Transverse colon (tissue), 4 donors: ENCODE measurements around the gene ZMYND12. TPM values are rescaled to one million over a fixed set of nuclear protein-coding genes. Genes with fewer than 3 reads are reported as not detected.
A peak's percentile ranks its signal among the peaks of the same experiment; 100 is the strongest.

Experiments
- DNase-seq: peaks from one replicate; pipeline ENCODE4 v3.0.0-alpha.2; 2019
- H3K27ac ChIP-seq, 4 donors: fragments of 200-600 bp; sonication (generic); 2 replicates each; pipeline ENCODE4 v1.5.1; 2016 to 2018; ENCODE audit warnings: inconsistent platforms in 4 of 4
- H3K27me3 ChIP-seq: fragments of 200-600 bp; sonication (generic); 2 replicates; pipeline ENCODE4 v1.5.1; 2017; ENCODE audit warnings: inconsistent platforms
- H3K36me3 ChIP-seq, 4 donors: fragments of 200-600 bp; sonication (generic); 2 replicates each; pipeline ENCODE4 v1.5.1; 2017 to 2019; ENCODE audit warnings: inconsistent platforms in 4 of 4
- H3K4me1 ChIP-seq, 4 donors: fragments of 200-600 bp; sonication (generic); 2 replicates each; pipeline ENCODE4 v1.5.1; 2017 to 2020; ENCODE audit warnings: inconsistent platforms in 4 of 4
- H3K4me3 ChIP-seq, 4 donors: fragments of 200-600 bp; sonication (generic); 1 replicate in 1 of 4; 2 replicates in 3 of 4; pipeline versions ENCODE4 v1.5.1 to v1.6.1; 2017 to 2019; ENCODE audit warnings: inconsistent platforms in 4 of 4
- H3K9me3 ChIP-seq, 2 donors: fragments of 200-600 bp; sonication (generic); 2 replicates each; pipeline ENCODE4 v1.5.1; 2017 to 2019; ENCODE audit warnings: inconsistent platforms in 2 of 2
- EP300 ChIP-seq: sonication (generic); formaldehyde crosslinking; IDR thresholded peaks from one replicate; pipeline ENCODE4 v1.6.1; 2017; ENCODE audit warnings: antibody characterized with exemption, low read depth
- POLR2A ChIP-seq: fragments of 450-650 bp; IDR thresholded peaks from one replicate; pipeline ENCODE4 v1.6.1; 2016; ENCODE audit warnings: antibody characterized with exemption, mild to moderate bottlenecking, moderate library complexity
- POLR2AphosphoS5 ChIP-seq, 3 donors: sonication (generic); formaldehyde crosslinking; IDR thresholded peaks; one replicate each; pipeline ENCODE4 v1.6.1; 2016; ENCODE audit warnings: antibody characterized with exemption in 3 of 3
- WGBS, 2 donors: methylation state at CpG; one replicate each; pipeline ENCODE4 v1.1.5; 2018; ENCODE audit warnings: low coverage in 1 of 2; 5-methylcytosine and 5-hydroxymethylcytosine counted together
- in situ Hi-C, 4 donors: fragments of 200-750 bp; cut with MboI; loops; one replicate each; pipeline versions ENCODE4 v1.15.0 to v1.15.1; 2017; ENCODE audit warnings: low sequenced_read_pairs in 3 of 4, low pct_ligation_motif_present in 1 of 4, low pct_unique_long_range_greater_than_20kb in 1 of 4
- intact Hi-C: fragments of 100-400 bp; cut with DNase I; formaldehyde crosslinking; loops from one replicate; pipeline ENCODE4 v1.15.1; 2023; ENCODE audit warnings: low total_unique reads
- total RNA-seq, 4 donors: library from RNA; depleted of rRNA; stranded (reverse); fragments of >200 nt; gene quantifications; one replicate each; pipeline ENCODE4 v1.1.0, GENCODE V29; 2016
- TF ChIP-seq, protein P1 (sequence below), 5 experiments: fragments of 200-600 bp in 3 of 5; fragments of 450-650 bp in 2 of 5; sonication (generic) in 3 of 5; IDR thresholded peaks; 1 replicate in 2 of 5; 2 replicates in 3 of 5; pipeline ENCODE4 v1.5.1; 2016 to 2017; ENCODE audit warnings: antibody characterized with exemption in 5 of 5, inconsistent platforms in 3 of 5, mild to moderate bottlenecking in 2 of 5, moderate library complexity in 1 of 5

Gene ZMYND12
- total RNA-seq, 4 donors from 2014 or later = 4.3 to 8.7 TPM; not detected in 2

DNA sequence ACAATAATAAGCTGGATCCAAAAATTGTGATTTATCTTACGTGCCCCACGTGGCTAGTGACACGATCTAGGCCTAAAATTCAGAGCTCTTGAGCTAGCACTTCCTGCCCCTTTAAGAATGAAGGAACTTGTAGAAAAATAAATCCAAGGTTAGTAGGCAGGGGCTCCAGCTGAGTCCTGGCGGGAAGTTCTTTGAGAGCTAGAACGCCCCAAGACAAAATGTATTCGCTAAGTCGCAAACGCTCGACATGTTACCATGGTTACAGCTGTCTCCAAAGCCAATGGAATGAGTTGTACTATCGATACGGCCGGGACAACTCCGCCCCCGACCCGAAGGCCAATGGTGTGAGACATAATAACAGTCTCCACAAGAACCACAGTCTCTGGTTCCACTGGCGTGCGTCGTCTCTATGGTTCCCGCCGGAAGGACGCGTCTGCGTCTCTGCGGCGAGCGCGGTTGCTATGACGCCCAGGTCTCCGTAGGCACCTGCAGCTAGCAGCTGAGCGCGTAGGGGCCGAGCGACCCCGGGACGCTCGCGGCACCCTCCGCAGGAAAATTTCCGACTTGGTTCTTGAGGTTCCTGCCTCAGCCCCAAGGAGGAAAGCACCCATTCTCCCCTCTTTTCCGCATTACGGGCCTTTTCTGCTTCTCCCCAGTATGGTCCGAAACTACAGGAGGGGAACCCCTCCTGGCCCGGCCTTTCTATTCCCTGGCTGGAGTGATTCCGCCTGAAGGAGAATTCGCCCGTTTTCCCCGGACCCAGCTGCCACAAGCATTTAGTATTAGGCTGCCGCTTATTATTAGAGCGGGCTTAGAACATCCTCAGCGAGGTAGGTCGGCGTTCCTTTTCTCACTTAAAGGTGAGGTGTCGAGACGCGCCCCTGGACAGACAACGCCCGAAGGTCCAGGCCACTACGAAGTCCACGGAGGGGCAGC is 7.3 kb upstream of the ZMYND12 start, which contains the start of gene CCDC30:
CCDC30 (plus strand) TSS at position 459 of the 936 bp plus-strand sequence. CDS start 17,266 bp downstream, outside the sequence.
- DNase-seq = peak; percentile 97
- Histone ChIP-seq H3K4me3 (peak within 1 kb of the TSS; percentile 53 to 72 (median 58)), H3K27me3 (no peaks in the 10 kb centered on the region), H3K27ac (peak within 1 kb of the TSS; percentile 41 to 77 (median 53)), H3K9me3 (no peaks in the 10 kb centered on the region), H3K4me1 (peaks cover 7 to 26% (median 14%) of the 10 kb centered on the region in 4 donors), H3K36me3 (peaks cover 0 to 11% (median 0%) of the 10 kb centered on the region in 4 donors)
- intact Hi-C loops = no loop called here
- TF ChIP-seq, protein P1, sequence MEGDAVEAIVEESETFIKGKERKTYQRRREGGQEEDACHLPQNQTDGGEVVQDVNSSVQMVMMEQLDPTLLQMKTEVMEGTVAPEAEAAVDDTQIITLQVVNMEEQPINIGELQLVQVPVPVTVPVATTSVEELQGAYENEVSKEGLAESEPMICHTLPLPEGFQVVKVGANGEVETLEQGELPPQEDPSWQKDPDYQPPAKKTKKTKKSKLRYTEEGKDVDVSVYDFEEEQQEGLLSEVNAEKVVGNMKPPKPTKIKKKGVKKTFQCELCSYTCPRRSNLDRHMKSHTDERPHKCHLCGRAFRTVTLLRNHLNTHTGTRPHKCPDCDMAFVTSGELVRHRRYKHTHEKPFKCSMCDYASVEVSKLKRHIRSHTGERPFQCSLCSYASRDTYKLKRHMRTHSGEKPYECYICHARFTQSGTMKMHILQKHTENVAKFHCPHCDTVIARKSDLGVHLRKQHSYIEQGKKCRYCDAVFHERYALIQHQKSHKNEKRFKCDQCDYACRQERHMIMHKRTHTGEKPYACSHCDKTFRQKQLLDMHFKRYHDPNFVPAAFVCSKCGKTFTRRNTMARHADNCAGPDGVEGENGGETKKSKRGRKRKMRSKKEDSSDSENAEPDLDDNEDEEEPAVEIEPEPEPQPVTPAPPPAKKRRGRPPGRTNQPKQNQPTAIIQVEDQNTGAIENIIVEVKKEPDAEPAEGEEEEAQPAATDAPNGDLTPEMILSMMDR (IDR thresholded peaks at IDR 0.05) = peak in 1 of 5 experiments; percentile 5
- TF ChIP-seq POLR2A = peak; percentile 16
- TF ChIP-seq POLR2AphosphoS5 (IDR thresholded peaks at IDR 0.05) = peak in 2 of 3 donors; percentile 37 to 62
- TF ChIP-seq EP300 = no peak
- in situ Hi-C loops = no loop called here
- WGBS, 2 donors = 3% methylated on average over 39 to 59 of the region's 59 CpGs

- Histone ChIP-seq H3K36me3 (peaks cover 0 to 11% (median 0%) of the 10 kb centered on the region in 4 donors), H3K4me3 (no peak overlapping the region), H3K27ac (no peak overlapping the region), H3K27me3 (no peaks in the 10 kb centered on the region), H3K9me3 (no peaks in the 10 kb centered on the region), H3K4me1 (peaks cover 14 to 38% (median 24%) of the 10 kb centered on the region in 4 donors)
- DNase-seq = no peak
- in situ Hi-C loops (no loop called here), intact Hi-C loops (no loop called here)
- WGBS, 2 donors = 96% methylated on average over 2 of the region's 2 CpGs; no CpG with 5 or more reads in 1 of the 2 donors
- TF ChIP-seq POLR2A (no peak), EP300 (no peak), POLR2AphosphoS5 (IDR thresholded peaks at IDR 0.05) (no peak)
- TF ChIP-seq, protein P1 (IDR thresholded peaks at IDR 0.05) = no peak
These were observed 5.4 kb upstream of the ZMYND12 start for GRCh38 chr1:42461196-42461595.

DNA sequence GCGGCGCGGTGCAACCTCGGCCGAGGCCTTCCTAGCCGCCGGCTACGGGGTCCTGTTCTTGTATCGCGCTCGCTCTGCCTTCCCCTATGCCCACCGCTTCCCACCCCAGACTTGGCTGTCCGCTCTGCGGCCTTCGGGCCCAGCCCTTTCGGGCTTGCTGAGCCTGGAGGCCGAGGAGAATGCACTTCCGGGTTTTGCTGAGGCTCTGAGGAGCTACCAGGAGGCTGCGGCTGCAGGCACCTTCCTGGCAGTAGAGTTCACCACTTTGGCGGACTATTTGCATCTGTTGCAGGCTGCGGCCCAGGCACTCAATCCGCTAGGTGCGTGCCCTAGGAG is 900 bp upstream of the ZMYND12 start:
- H3K27me3 ChIP-seq = no peaks in the 10 kb centered on the region
- TF ChIP-seq POLR2A (peak; percentile 49), POLR2AphosphoS5 (IDR thresholded peaks at IDR 0.05) (no peak), EP300 (no peak)
- TF ChIP-seq, protein P1 (IDR thresholded peaks at IDR 0.05) = no peak
- H3K4me1 ChIP-seq = peaks cover 6 to 26% (median 15%) of the 10 kb centered on the region in 4 donors
- intact Hi-C loops = no loop called here
- H3K36me3 ChIP-seq = peaks cover 0 to 11% (median 0%) of the 10 kb centered on the region in 4 donors
- H3K27ac ChIP-seq = peak overlapping the region; percentile 95 to 96 (median 96)
- in situ Hi-C loops = no loop called here
- DNase-seq = peak; percentile 71
- WGBS, 2 donors = 1% methylated on average over 21 of the region's 23 CpGs; no CpG with 5 or more reads in 1 of the 2 donors
- no peaks in the 10 kb centered on the region for H3K9me3 ChIP-seq
- H3K4me3 ChIP-seq = peak overlapping the region; percentile 77 to 94 (median 91)

DNA sequence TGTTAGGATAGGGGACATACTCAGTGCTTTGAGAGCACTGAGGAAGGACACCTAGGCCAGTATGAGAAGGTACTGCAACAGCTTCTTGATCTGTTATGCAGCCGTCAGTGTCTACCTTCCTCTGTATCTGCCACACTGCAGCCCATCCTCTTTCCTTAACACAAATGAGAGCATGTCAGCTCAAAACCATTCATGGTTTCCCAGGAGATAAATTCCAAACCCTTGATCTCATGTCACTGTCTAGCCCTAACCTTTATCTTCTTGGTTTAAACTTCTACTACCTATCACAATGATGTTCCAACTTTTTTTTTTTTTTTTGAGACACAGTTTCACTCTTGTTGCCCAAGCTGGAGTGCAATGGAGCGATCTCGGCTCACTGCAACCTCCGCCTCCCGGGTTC is 1.4 kb downstream of the ZMYND12 start:
- Histone ChIP-seq H3K9me3 (no peaks in the 10 kb centered on the region), H3K4me1 (peaks cover 6 to 26% (median 15%) of the 10 kb centered on the region in 4 donors), H3K4me3 (no peak overlapping the region), H3K27me3 (no peaks in the 10 kb centered on the region), H3K27ac (no peak overlapping the region), H3K36me3 (no peaks in the 10 kb centered on the region)
- WGBS, 2 donors = 96 to 100% methylated on average over 1 to 5 of the region's 5 CpGs
- TF ChIP-seq, protein P1 (IDR thresholded peaks at IDR 0.05) = no peak
- TF ChIP-seq EP300 (no peak), POLR2A (no peak), POLR2AphosphoS5 (IDR thresholded peaks at IDR 0.05) (no peak)
- in situ Hi-C loops = no loop called here
- no peak for DNase-seq
- intact Hi-C loops = no loop called here
